Choroid plexus epithelial cell (primary cell): ENCODE measurements around the gene BCAR1.
"Not testable (repeated sequence)": the region's sequence is repeated elsewhere in the genome, so short reads cannot be mapped to it uniquely, and the experiment has no call there.

Experiments
- DNase-seq: peaks from one replicate; pipeline ENCODE4 v3.0.0-alpha.2; 2010; ENCODE audit warnings: low read depth
- H3K4me3 ChIP-seq: 2 replicates; pipeline ENCODE4 v1.5.1; 2011; ENCODE audit warnings: low read depth, mild to moderate bottlenecking, control low read depth, low read length, moderate library complexity
- TF ChIP-seq, protein P1 (sequence below): conservative IDR thresholded peaks from 2 replicates; pipeline ENCODE4 v1.5.1; 2011; ENCODE audit warnings: low read depth, mild to moderate bottlenecking, control low read depth, inconsistent platforms, low read length, moderate library complexity

Gene BCAR1

DNA sequence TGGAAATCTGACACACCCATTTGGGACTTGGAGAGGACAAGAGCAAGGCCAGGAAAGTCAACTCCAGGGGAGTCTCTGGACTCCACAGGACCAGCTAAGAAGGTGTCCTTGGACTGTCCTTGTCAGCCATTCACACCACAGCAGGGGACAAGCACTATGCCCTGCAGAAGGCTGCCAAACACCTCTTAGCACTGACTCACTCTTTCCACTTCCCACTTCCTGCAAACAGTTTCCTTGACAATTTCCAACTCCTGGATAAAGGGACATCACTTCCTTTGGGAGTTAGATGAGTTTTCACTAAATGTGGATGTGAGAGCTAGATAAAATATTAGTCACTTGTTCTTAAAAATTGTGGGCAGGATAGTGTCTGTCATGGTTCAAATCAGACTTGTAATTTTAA is 37.8 kb upstream of the BCAR1 start:
- TF ChIP-seq, protein P1, sequence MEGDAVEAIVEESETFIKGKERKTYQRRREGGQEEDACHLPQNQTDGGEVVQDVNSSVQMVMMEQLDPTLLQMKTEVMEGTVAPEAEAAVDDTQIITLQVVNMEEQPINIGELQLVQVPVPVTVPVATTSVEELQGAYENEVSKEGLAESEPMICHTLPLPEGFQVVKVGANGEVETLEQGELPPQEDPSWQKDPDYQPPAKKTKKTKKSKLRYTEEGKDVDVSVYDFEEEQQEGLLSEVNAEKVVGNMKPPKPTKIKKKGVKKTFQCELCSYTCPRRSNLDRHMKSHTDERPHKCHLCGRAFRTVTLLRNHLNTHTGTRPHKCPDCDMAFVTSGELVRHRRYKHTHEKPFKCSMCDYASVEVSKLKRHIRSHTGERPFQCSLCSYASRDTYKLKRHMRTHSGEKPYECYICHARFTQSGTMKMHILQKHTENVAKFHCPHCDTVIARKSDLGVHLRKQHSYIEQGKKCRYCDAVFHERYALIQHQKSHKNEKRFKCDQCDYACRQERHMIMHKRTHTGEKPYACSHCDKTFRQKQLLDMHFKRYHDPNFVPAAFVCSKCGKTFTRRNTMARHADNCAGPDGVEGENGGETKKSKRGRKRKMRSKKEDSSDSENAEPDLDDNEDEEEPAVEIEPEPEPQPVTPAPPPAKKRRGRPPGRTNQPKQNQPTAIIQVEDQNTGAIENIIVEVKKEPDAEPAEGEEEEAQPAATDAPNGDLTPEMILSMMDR, result no peak
- peak; percentile 50 for DNase-seq
- H3K4me3 ChIP-seq, result no peak overlapping the region

DNA sequence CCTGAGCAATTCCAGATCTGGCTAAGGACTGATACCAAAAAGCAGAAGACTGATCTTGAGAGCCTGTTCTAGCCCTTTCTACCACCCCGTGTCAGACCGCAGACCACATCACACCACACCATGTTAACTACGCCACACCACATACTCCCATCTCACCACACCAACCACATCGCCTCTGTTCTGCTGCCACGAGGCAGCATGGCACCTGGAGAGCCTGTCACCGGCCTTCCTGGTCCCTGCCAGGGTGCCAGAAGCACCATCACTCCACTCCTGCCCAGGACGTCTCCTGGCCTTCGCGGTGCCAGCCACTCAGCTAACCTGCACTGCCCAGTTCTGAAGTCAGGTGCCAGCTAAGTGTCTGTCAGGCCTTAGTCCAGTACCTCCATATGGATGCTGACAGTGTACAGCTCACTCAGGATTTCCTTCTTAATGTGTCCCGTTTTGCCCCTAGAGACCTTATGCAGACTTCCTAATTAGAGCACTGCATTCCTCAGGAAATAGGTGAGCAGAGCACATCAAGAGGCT is 37.2 kb upstream of the BCAR1 start:
- TF ChIP-seq, protein P1, result no peak
- DNase-seq, result no peak
- no peak overlapping the region for H3K4me3 ChIP-seq

DNA sequence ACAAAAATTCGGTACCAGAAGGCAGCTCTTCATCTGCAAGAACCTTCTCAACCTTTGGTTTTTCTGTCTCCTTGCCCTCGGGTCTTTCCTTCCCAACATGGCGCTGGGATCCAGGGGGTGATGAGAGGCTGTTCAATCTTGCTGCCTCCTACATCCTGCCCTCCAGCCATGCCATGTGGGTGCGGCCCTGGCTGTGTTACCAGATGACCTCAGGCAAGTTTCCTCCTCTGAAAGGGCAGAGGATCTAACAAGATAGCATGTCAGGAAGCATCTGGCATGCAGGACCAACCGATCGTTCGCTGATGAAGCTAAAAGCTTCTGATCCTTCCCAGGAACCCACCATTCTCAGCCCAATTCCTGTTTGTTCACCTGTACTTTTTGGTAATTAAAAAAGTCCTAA is 36.8 kb upstream of the BCAR1 start:
- TF ChIP-seq, protein P1, result no peak
- DNase-seq, result no peak

DNA sequence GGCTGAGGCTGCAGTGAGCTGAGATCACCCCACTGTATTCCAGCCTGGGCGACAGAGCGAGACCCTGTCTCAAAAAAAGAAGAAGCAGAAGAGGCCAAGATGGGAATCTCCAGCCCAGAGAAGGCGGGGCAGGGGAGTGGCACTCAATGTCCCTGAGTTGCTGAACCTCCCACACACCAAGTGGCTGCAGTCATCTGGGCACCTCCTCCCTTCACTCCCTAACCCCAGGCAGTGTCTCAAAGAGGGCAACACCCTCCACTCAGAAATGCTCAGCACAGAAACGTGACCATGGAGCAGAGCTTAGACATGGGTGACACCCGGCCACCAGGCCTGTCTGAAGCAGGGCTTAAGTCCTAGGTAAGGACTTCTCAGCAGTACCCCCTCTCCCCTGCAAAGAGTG is 36.3 kb upstream of the BCAR1 start:
- DNase-seq, result no peak
- TF ChIP-seq, protein P1, result no peak
- no peak overlapping the region for H3K4me3 ChIP-seq

More for the DNA sequence above, 36.8 kb upstream of the BCAR1 start:
- H3K4me3 ChIP-seq, result no peak overlapping the region

DNA sequence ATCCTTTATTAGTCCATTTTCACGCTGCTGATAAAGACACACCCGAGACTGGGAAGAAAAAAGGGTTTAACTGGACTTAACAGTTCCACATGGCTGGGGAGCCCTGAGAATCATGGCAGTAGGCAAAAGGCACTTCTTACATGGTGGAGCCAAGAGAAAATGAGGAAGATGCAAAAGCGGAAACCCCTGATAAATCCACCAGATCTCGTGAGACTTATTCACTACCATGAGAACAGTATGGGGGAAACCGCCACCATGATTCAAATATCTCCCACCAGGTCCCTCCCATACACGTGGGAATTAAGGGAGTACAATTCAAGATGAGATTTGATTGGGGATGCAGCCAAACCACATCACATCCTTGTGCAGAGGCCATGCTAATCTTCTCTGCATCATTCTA is 35.0 kb upstream of the BCAR1 start:
- TF ChIP-seq, protein P1, result no peak
- DNase-seq, result no peak
- no peak overlapping the region for H3K4me3 ChIP-seq

DNA sequence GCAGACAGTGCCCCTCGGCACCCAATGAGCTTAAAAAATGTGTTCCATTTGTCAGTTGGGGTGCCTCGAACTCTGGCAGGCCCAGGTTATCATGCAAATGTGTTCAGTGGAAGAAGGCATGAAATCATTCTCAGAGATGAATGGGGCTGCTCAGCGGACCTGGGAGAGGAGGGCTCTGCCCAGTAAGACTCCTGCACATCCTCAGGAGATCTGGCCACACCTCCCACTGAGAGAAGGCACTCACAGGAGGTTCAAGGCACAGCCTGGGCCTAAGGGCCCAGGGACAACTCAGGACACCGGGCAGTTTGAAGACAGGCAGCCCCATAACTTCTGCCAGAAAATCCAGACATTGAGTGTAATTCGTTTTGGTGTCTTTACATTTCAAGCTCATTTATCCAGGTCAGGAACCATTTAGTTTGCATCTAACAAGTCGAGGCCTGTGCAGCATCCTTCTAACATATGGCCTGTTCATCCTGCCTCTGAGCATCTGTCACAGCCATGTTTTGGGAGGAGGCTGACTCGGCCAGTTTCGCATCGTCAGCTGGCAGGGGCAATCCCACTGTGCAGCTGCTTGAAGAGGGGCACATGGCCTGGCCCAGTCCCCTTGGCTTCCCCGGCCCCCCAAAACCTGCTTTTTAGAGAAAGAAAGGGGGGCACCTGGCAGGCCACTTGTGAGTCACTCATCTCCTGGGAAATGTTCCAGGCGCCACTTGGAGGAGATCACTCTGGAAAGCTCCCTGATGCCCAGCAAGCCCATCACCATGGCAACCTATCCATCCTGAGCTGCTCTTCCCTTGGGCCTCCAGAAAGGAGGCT is 31.2 kb upstream of the BCAR1 start:
- TF ChIP-seq, protein P1, result no peak
- no peak overlapping the region for H3K4me3 ChIP-seq
- DNase-seq, result no peak

DNA sequence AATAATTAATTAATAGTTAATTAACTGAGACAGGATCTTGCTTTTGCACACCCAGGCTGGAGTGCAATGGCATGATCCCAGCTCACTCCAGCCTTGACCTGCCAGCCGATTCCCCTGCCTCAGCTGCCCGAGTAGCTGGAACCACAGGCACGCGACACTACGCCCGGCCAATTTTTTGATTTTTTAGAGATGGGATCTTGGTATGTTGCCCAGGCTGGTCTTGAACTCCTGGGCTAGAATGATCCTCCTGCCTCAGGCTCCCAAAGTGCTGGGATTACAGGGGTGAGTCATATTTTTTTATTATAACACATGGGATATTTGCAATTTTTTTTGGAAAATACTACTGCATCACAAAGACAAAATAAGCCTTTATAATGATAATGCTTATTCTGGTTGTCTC is 30.4 kb upstream of the BCAR1 start:
- DNase-seq, result no peak
- TF ChIP-seq, protein P1, result no peak
- no peak overlapping the region for H3K4me3 ChIP-seq

DNA sequence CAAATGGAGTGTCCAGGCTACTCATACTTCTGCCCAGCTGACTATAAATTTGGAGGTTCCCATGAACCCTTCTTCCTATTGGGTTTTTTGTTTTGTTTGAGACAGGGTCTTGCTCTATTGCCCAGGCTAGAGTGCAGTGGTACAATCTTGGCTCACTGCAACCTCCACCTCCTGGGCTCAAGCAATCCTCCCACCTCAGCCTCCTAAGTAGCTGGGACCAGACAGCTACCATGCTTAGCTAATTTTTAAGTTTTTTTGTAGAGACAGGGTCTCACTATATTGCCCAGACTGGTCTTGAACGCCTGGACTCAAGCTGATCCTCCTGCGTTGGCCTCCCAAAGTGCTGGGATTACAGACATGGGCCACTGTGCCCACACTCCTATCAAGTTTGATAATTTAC is 29.6 kb upstream of the BCAR1 start:
- DNase-seq, H3K4me3 ChIP-seq: not testable (repeated sequence)
